GM23338 (cell line): Measurements from ENCODE around the gene MDH1. TPM values are rescaled to one million over a fixed set of nuclear protein-coding genes. Genes with fewer than 3 reads are reported as not detected.
A peak's percentile ranks its signal among the peaks of the same experiment; 100 is the strongest.

Source experiments
- ATAC-seq: fragments of 200-7000 bp; cut with Tn5 transposase; 3 replicates; pipeline ENCODE4 v1.9.1; 2020
- DNase-seq: peaks from one replicate; pipeline ENCODE4 v3.0.0-alpha.2; 2015; ENCODE audit warnings: low spot score
- H2AFZ ChIP-seq: fragments of 200-600 bp; sonication (generic); 2 replicates; pipeline ENCODE4 v1.8.0; 2016; ENCODE audit warnings: antibody characterized with exemption, mild to moderate bottlenecking, moderate library complexity
- H3F3A ChIP-seq: fragments of 200-600 bp; sonication (generic); replicated peaks from 2 replicates; pipeline ENCODE4 v1.8.0; 2017; ENCODE audit warnings: antibody characterized with exemption, mixed run types, low read depth
- H3K27ac ChIP-seq: fragments of 200-600 bp; sonication (generic); 2 replicates; pipeline ENCODE4 v1.6.1; 2016; ENCODE audit warnings: low read depth
- H3K27me3 ChIP-seq: fragments of 200-600 bp; sonication (generic); 2 replicates; pipeline ENCODE4 v1.8.0; 2016; ENCODE audit warnings: mild to moderate bottlenecking, mixed run types, moderate library complexity; ENCODE audit not compliant: insufficient read depth
- H3K36me3 ChIP-seq: fragments of 200-600 bp; sonication (generic); 2 replicates; pipeline ENCODE4 v1.8.0; 2016; ENCODE audit warnings: mild to moderate bottlenecking; ENCODE audit not compliant: insufficient read depth
- H3K4me1 ChIP-seq: fragments of 200-600 bp; sonication (generic); 2 replicates; pipeline ENCODE4 v1.8.0; 2016; ENCODE audit warnings: mild to moderate bottlenecking, moderate library complexity; ENCODE audit not compliant: insufficient read depth
- H3K4me2 ChIP-seq: fragments of 200-600 bp; sonication (generic); 2 replicates; pipeline ENCODE4 v1.7.1; 2017; ENCODE audit warnings: mixed run types
- H3K4me3 ChIP-seq: fragments of 200-600 bp; sonication (generic); 2 replicates; pipeline ENCODE4 v1.6.1; 2016; ENCODE audit warnings: mixed run types
- H3K79me2 ChIP-seq: fragments of 200-600 bp; sonication (generic); replicated peaks from 2 replicates; pipeline ENCODE4 v1.8.0; 2017; ENCODE audit warnings: mild to moderate bottlenecking; ENCODE audit not compliant: insufficient read depth
- H3K9me2 ChIP-seq: fragments of 200-600 bp; sonication (generic); 2 replicates; pipeline ENCODE4 v1.8.0; 2017; ENCODE audit not compliant: insufficient read depth
- H4K20me1 ChIP-seq: fragments of 200-600 bp; sonication (generic); replicated peaks from 2 replicates; pipeline ENCODE4 v1.8.0; 2017; ENCODE audit warnings: mild to moderate bottlenecking; ENCODE audit not compliant: insufficient read depth
- H3K27ac Mint-ChIP-seq: 2 replicates; pipeline ENCODE4 v1.8.0; 2020; ENCODE audit warnings: inconsistent platforms, mild to moderate bottlenecking, moderate library complexity, mixed read lengths
- H3K27me3 Mint-ChIP-seq: 3 replicates; pipeline ENCODE4 v1.8.0; 2022; ENCODE audit warnings: low read depth, mild to moderate bottlenecking, moderate library complexity, mixed read lengths, inconsistent platforms; ENCODE audit not compliant: insufficient read depth, poor library complexity
- H3K36me3 Mint-ChIP-seq: 3 replicates; pipeline ENCODE4 v1.8.0; 2021; ENCODE audit warnings: low read depth, mild to moderate bottlenecking, inconsistent platforms, moderate library complexity, mixed read lengths
- H3K4me1 Mint-ChIP-seq: 3 replicates; pipeline ENCODE4 v1.8.0; 2020; ENCODE audit warnings: mild to moderate bottlenecking, inconsistent platforms, mixed read lengths
- H3K4me3 Mint-ChIP-seq: 3 replicates; pipeline ENCODE4 v1.8.0; 2021; ENCODE audit warnings: moderate library complexity, mild to moderate bottlenecking, inconsistent platforms, mixed read lengths
- H3K9me3 Mint-ChIP-seq: 3 replicates; pipeline ENCODE4 v1.8.0; 2020; ENCODE audit warnings: moderate library complexity, mild to moderate bottlenecking, inconsistent platforms, mixed read lengths
- CREB1 ChIP-seq: fragments of 250-450 bp; sonication (Bioruptor Pico); IDR thresholded peaks from 2 replicates; pipeline ENCODE4 v1.5.0; 2020; ENCODE audit warnings: low read depth, mild to moderate bottlenecking, moderate library complexity
- JUNB ChIP-seq: IDR thresholded peaks from one replicate; pipeline ENCODE4 v1.6.1; 2016; ENCODE audit warnings: antibody characterized with exemption; ENCODE audit not compliant: unreplicated experiment
- NANOG ChIP-seq: IDR thresholded peaks from 2 replicates; pipeline ENCODE4 v1.6.1; 2016; ENCODE audit warnings: antibody characterized with exemption, borderline replicate concordance
- STAT1 ChIP-seq: IDR thresholded peaks from one replicate; pipeline ENCODE4 v1.6.1; 2016; ENCODE audit warnings: antibody characterized with exemption; ENCODE audit not compliant: unreplicated experiment
- ZNF114 ChIP-seq: fragments of 250-450 bp; sonication (Bioruptor Pico); IDR thresholded peaks from 2 replicates; pipeline ENCODE4 v1.5.0; 2020; ENCODE audit warnings: mild to moderate bottlenecking, moderate library complexity
- ZNF331 ChIP-seq: fragments of 250-450 bp; sonication (Bioruptor Pico); IDR thresholded peaks from 2 replicates; pipeline ENCODE4 v1.5.0; 2020; ENCODE audit warnings: low read depth, mild to moderate bottlenecking, moderate library complexity
- polyA plus RNA-seq: library from polyadenylated mRNA; unstranded; fragments of >200 nt; fragmentation: Nextera tagmentation; extraction: Ambion mirVana; gene quantifications from 2 replicates; pipeline ENCODE4 v1.2.1, GENCODE V29; 2016
- total RNA-seq: library from RNA; depleted of rRNA; stranded (reverse); fragments of >200 nt; shearing (Covaris generic); gene quantifications from 2 replicates; pipeline ENCODE4 v1.2.3, GENCODE V29; 2014
- TF ChIP-seq, protein P1 (sequence below): IDR thresholded peaks from one replicate; pipeline ENCODE4 v1.6.1; 2018; ENCODE audit warnings: antibody characterized with exemption; ENCODE audit not compliant: unreplicated experiment
- TF ChIP-seq, protein P2 (sequence below): fragments of 250-450 bp; sonication (Bioruptor Pico); IDR thresholded peaks from 2 replicates; pipeline ENCODE4 v1.5.0; 2020; ENCODE audit warnings: mild to moderate bottlenecking, moderate library complexity
- TF ChIP-seq, protein P3 (sequence below), 2 experiments: fragments of 200-600 bp in 1 of 2; sonication (generic) in 1 of 2; conservative IDR thresholded peaks; 2 replicates each; pipeline versions ENCODE4 v1.5.1 to v1.6.1; 2016 to 2017; ENCODE audit warnings: antibody characterized with exemption in 2 of 2, low read depth in 2 of 2, mild to moderate bottlenecking in 2 of 2, moderate library complexity in 1 of 2
- TF ChIP-seq, protein P4 (sequence below): IDR thresholded peaks from 2 replicates; pipeline ENCODE4 v1.6.1; 2016; ENCODE audit warnings: antibody characterized with exemption

MDH1 gene
- total and polyA plus RNA-seq, 2 experiments from 2014 or later = 275 to 503 TPM

DNA sequence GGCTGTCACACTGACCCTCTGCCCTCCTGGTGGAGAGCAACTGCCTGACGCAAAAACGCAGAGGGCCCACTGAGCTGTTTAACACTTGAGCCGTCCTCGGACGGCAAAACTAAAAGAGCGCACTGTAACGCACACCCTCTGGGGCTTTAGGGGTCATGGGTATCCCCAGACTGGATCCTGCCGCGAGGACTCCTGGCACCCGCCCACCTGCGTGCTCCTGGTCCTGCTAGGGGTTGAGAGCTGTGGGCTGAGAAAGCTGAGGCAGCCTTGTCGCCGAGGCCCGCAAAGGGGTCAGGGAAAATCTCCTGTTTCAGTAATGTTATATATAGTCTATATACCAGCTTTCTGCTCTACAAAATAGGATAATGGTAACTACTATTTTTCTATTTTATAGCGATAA lies 39.1 kb downstream of the MDH1 start:
- H3K36me3 Mint-ChIP-seq = peaks cover 36% of the 10 kb centered on the region
- ATAC-seq (no peak), DNase-seq (no peak)
- peaks cover 44% of the 10 kb centered on the region for H3K9me3 Mint-ChIP-seq
- TF ChIP-seq, protein P1, sequence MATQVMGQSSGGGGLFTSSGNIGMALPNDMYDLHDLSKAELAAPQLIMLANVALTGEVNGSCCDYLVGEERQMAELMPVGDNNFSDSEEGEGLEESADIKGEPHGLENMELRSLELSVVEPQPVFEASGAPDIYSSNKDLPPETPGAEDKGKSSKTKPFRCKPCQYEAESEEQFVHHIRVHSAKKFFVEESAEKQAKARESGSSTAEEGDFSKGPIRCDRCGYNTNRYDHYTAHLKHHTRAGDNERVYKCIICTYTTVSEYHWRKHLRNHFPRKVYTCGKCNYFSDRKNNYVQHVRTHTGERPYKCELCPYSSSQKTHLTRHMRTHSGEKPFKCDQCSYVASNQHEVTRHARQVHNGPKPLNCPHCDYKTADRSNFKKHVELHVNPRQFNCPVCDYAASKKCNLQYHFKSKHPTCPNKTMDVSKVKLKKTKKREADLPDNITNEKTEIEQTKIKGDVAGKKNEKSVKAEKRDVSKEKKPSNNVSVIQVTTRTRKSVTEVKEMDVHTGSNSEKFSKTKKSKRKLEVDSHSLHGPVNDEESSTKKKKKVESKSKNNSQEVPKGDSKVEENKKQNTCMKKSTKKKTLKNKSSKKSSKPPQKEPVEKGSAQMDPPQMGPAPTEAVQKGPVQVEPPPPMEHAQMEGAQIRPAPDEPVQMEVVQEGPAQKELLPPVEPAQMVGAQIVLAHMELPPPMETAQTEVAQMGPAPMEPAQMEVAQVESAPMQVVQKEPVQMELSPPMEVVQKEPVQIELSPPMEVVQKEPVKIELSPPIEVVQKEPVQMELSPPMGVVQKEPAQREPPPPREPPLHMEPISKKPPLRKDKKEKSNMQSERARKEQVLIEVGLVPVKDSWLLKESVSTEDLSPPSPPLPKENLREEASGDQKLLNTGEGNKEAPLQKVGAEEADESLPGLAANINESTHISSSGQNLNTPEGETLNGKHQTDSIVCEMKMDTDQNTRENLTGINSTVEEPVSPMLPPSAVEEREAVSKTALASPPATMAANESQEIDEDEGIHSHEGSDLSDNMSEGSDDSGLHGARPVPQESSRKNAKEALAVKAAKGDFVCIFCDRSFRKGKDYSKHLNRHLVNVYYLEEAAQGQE = no peak
- TF ChIP-seq NANOG (no peak), STAT1 (no peak), ZNF114 (CRISPR knock-in tag) (no peak), CREB1 (CRISPR knock-in tag) (no peak), ZNF331 (no peak), JUNB (no peak)
- TF ChIP-seq, protein P2, sequence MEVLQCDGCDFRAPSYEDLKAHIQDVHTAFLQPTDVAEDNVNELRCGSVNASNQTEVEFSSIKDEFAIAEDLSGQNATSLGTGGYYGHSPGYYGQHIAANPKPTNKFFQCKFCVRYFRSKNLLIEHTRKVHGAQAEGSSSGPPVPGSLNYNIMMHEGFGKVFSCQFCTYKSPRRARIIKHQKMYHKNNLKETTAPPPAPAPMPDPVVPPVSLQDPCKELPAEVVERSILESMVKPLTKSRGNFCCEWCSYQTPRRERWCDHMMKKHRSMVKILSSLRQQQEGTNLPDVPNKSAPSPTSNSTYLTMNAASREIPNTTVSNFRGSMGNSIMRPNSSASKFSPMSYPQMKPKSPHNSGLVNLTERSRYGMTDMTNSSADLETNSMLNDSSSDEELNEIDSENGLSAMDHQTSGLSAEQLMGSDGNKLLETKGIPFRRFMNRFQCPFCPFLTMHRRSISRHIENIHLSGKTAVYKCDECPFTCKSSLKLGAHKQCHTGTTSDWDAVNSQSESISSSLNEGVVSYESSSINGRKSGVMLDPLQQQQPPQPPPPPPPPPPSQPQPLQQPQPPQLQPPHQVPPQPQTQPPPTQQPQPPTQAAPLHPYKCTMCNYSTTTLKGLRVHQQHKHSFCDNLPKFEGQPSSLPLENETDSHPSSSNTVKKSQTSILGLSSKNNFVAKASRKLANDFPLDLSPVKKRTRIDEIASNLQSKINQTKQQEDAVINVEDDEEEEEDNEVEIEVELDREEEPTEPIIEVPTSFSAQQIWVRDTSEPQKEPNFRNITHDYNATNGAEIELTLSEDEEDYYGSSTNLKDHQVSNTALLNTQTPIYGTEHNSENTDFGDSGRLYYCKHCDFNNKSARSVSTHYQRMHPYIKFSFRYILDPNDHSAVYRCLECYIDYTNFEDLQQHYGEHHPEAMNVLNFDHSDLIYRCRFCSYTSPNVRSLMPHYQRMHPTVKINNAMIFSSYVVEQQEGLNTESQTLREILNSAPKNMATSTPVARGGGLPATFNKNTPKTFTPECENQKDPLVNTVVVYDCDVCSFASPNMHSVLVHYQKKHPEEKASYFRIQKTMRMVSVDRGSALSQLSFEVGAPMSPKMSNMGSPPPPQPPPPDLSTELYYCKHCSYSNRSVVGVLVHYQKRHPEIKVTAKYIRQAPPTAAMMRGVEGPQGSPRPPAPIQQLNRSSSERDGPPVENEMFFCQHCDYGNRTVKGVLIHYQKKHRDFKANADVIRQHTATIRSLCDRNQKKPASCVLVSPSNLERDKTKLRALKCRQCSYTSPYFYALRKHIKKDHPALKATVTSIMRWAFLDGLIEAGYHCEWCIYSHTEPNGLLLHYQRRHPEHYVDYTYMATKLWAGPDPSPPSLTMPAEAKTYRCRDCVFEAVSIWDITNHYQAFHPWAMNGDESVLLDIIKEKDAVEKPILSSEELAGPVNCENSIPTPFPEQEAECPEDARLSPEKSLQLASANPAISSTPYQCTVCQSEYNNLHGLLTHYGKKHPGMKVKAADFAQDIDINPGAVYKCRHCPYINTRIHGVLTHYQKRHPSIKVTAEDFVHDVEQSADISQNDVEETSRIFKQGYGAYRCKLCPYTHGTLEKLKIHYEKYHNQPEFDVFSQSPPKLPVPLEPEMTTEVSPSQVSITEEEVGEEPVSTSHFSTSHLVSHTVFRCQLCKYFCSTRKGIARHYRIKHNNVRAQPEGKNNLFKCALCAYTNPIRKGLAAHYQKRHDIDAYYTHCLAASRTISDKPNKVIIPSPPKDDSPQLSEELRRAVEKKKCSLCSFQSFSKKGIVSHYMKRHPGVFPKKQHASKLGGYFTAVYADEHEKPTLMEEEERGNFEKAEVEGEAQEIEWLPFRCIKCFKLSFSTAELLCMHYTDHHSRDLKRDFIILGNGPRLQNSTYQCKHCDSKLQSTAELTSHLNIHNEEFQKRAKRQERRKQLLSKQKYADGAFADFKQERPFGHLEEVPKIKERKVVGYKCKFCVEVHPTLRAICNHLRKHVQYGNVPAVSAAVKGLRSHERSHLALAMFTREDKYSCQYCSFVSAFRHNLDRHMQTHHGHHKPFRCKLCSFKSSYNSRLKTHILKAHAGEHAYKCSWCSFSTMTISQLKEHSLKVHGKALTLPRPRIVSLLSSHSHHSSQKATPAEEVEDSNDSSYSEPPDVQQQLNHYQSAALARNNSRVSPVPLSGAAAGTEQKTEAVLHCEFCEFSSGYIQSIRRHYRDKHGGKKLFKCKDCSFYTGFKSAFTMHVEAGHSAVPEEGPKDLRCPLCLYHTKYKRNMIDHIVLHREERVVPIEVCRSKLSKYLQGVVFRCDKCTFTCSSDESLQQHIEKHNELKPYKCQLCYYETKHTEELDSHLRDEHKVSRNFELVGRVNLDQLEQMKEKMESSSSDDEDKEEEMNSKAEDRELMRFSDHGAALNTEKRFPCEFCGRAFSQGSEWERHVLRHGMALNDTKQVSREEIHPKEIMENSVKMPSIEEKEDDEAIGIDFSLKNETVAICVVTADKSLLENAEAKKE (CRISPR knock-in tag) = no peak
- TF ChIP-seq, protein P3, sequence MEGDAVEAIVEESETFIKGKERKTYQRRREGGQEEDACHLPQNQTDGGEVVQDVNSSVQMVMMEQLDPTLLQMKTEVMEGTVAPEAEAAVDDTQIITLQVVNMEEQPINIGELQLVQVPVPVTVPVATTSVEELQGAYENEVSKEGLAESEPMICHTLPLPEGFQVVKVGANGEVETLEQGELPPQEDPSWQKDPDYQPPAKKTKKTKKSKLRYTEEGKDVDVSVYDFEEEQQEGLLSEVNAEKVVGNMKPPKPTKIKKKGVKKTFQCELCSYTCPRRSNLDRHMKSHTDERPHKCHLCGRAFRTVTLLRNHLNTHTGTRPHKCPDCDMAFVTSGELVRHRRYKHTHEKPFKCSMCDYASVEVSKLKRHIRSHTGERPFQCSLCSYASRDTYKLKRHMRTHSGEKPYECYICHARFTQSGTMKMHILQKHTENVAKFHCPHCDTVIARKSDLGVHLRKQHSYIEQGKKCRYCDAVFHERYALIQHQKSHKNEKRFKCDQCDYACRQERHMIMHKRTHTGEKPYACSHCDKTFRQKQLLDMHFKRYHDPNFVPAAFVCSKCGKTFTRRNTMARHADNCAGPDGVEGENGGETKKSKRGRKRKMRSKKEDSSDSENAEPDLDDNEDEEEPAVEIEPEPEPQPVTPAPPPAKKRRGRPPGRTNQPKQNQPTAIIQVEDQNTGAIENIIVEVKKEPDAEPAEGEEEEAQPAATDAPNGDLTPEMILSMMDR (conservative IDR thresholded peaks at IDR 0.05; ENCODE audit: low read depth in 2 of 2) = no peak
- TF ChIP-seq, protein P4, sequence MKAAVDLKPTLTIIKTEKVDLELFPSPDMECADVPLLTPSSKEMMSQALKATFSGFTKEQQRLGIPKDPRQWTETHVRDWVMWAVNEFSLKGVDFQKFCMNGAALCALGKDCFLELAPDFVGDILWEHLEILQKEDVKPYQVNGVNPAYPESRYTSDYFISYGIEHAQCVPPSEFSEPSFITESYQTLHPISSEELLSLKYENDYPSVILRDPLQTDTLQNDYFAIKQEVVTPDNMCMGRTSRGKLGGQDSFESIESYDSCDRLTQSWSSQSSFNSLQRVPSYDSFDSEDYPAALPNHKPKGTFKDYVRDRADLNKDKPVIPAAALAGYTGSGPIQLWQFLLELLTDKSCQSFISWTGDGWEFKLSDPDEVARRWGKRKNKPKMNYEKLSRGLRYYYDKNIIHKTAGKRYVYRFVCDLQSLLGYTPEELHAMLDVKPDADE = no peak
- Histone ChIP-seq H3K4me3 (no peak overlapping the region), H2AFZ (peak overlapping the region; percentile 15; the same call in 1 of the 2 replicates), H3K36me3 (no peaks in the 10 kb centered on the region), H3K4me2 (no peak overlapping the region), H3F3A (no peaks in the 10 kb centered on the region), H3K4me1 (no peaks in the 10 kb centered on the region), H3K9me2 (no peaks in the 10 kb centered on the region), H3K27me3 (no peaks in the 10 kb centered on the region), H3K79me2 (no peaks in the 10 kb centered on the region), H4K20me1 (no peaks in the 10 kb centered on the region), H3K27ac (no peak overlapping the region)
- H3K4me3 Mint-ChIP-seq = no peak overlapping the region
- no peaks in the 10 kb centered on the region; the same call in 2 of the 3 replicates for H3K4me1 Mint-ChIP-seq
- H3K27me3 Mint-ChIP-seq = peaks cover 5% of the 10 kb centered on the region
- no peak overlapping the region for H3K27ac Mint-ChIP-seq
